Bronchial epithelial cell (primary cell): ENCODE results near the gene FAM151B. TPM values are rescaled to one million over a fixed set of nuclear protein-coding genes. Genes with fewer than 3 reads are reported as not detected.

ENCODE experiments used
- DNase-seq: peaks from one replicate; pipeline ENCODE4 v3.0.0-alpha.2; 2010; ENCODE audit warnings: low read depth
- FAIRE-seq: peaks from 2 replicates; lab custom pipeline; 2011; peaks lifted over from hg19 to GRCh38; lab: Jason Lieb, UNC
- H3K27me3 ChIP-seq: 2 replicates; pipeline ENCODE4 v1.5.1; 2011; ENCODE audit warnings: low read length; ENCODE audit not compliant: control insufficient read depth, insufficient read depth
- H3K36me3 ChIP-seq: 2 replicates; pipeline ENCODE4 v1.5.1; 2011; ENCODE audit warnings: low read length; ENCODE audit not compliant: control insufficient read depth, insufficient read depth
- H3K4me3 ChIP-seq: 2 replicates; pipeline ENCODE4 v1.5.1; 2011; ENCODE audit warnings: mild to moderate bottlenecking, low read depth, low read length, control low read depth
- CTCF ChIP-seq: IDR thresholded peaks from 2 replicates; pipeline ENCODE4 v1.5.1; 2011; ENCODE audit warnings: mild to moderate bottlenecking, moderate library complexity, low read length, control low read depth, inconsistent platforms; ENCODE audit not compliant: insufficient read depth, severe bottlenecking
- total RNA-seq: library from RNA; depleted of rRNA; stranded (reverse); fragments of >200 nt; gene quantifications from 2 replicates; pipeline ENCODE4 v1.2.1, GENCODE V29; 2014

FAM151B gene
- total RNA-seq, 1 donor from 2014 or later, result 0.79 TPM

GRCh38 chr5:80592105-80592504, 104.2 kb downstream of the FAM151B start:
- H3K4me3 ChIP-seq, result no peak overlapping the region
- FAIRE-seq (no peak), DNase-seq (peak; percentile 22)
- no peak for TF ChIP-seq CTCF
- H3K36me3 ChIP-seq, result no peaks in the 10 kb centered on the region
- no peaks in the 10 kb centered on the region for H3K27me3 ChIP-seq

Other genes with a start within 250 kb of the FAM151B start
- gene SERINC5, start 232.1 kb upstream of the FAM151B start, total RNA-seq, result 33.4 and 48.8 TPM in 2 replicates
- gene SPZ1, start 168.1 kb upstream of the FAM151B start, total RNA-seq, result not detected in 2 replicates
- 16.8 and 22.9 TPM in 2 replicates for gene ZFYVE16, start 80.0 kb upstream of the FAM151B start, total RNA-seq
- gene ANKRD34B, start 82.2 kb downstream of the FAM151B start, total RNA-seq, result not detected in 2 replicates
- 11.1 and 11.8 TPM in 2 replicates for gene MSH3, start 166.6 kb downstream of the FAM151B start, total RNA-seq
- 1.8 and 2.0 TPM in 2 replicates for gene DHFR, start 166.9 kb downstream of the FAM151B start, total RNA-seq